NCI-H1092 treated with DMSO at 0.1 percent for 48 hours (cell line): ENCODE data around the gene ZDHHC7.

Source experiments
- DNase-seq: peaks from one replicate; lab custom pipeline; 2025; lab: John Stamatoyannopoulos, UW

The ZDHHC7 gene

GRCh38 chr16:85018529-85019236 is 7.3 kb upstream of the ZDHHC7 start:
- no peak for DNase-seq

- no peak for DNase-seq
Measured at GRCh38 chr16:85017633-85018032, 6.3 kb upstream of the ZDHHC7 start.

- DNase-seq, result no peak
Measured at GRCh38 chr16:85017151-85017550, 5.8 kb upstream of the ZDHHC7 start.

- no peak for DNase-seq
Measured at GRCh38 chr16:85015481-85016187, 4.3 kb upstream of the ZDHHC7 start.

GRCh38 chr16:85014311-85014710 is 3.0 kb upstream of the ZDHHC7 start:
- DNase-seq, result no peak

- no peak for DNase-seq
Measured at GRCh38 chr16:85011846-85012284, 530 bp upstream of the ZDHHC7 start.

- DNase-seq, result no peak
Measured at GRCh38 chr16:85010446-85010930, 847 bp downstream of the ZDHHC7 start.

- no peak for DNase-seq
Measured at GRCh38 chr16:85008271-85008670, 3.1 kb downstream of the ZDHHC7 start.

- DNase-seq, result no peak
Measured at GRCh38 chr16:85007496-85008214, 3.7 kb downstream of the ZDHHC7 start.

GRCh38 chr16:85006639-85007038 is 4.7 kb downstream of the ZDHHC7 start:
- DNase-seq, result no peak

GRCh38 chr16:85005285-85006069 is 5.9 kb downstream of the ZDHHC7 start:
- DNase-seq, result no peak

GRCh38 chr16:85004587-85005205 is 6.6 kb downstream of the ZDHHC7 start:
- DNase-seq, result no peak

- no peak for DNase-seq
Measured at GRCh38 chr16:85003725-85004586, 7.4 kb downstream of the ZDHHC7 start.

GRCh38 chr16:85003076-85003475 is 8.3 kb downstream of the ZDHHC7 start:
- no peak for DNase-seq

GRCh38 chr16:85002608-85003007 is 8.7 kb downstream of the ZDHHC7 start:
- DNase-seq, result no peak

GRCh38 chr16:85002099-85002541 is 9.2 kb downstream of the ZDHHC7 start:
- DNase-seq, result no peak

GRCh38 chr16:84999857-85000480 is 11.4 kb downstream of the ZDHHC7 start:
- DNase-seq, result no peak

GRCh38 chr16:84999200-84999599 is 12.1 kb downstream of the ZDHHC7 start:
- DNase-seq, result no peak

- DNase-seq, result no peak
Measured at GRCh38 chr16:84996365-84996764, 15.0 kb downstream of the ZDHHC7 start.

- DNase-seq, result no peak
Measured at GRCh38 chr16:84995663-84996062, 15.7 kb downstream of the ZDHHC7 start.
